Measurements from ENCODE around the gene GPR62.

Gene GPR62

DNA sequence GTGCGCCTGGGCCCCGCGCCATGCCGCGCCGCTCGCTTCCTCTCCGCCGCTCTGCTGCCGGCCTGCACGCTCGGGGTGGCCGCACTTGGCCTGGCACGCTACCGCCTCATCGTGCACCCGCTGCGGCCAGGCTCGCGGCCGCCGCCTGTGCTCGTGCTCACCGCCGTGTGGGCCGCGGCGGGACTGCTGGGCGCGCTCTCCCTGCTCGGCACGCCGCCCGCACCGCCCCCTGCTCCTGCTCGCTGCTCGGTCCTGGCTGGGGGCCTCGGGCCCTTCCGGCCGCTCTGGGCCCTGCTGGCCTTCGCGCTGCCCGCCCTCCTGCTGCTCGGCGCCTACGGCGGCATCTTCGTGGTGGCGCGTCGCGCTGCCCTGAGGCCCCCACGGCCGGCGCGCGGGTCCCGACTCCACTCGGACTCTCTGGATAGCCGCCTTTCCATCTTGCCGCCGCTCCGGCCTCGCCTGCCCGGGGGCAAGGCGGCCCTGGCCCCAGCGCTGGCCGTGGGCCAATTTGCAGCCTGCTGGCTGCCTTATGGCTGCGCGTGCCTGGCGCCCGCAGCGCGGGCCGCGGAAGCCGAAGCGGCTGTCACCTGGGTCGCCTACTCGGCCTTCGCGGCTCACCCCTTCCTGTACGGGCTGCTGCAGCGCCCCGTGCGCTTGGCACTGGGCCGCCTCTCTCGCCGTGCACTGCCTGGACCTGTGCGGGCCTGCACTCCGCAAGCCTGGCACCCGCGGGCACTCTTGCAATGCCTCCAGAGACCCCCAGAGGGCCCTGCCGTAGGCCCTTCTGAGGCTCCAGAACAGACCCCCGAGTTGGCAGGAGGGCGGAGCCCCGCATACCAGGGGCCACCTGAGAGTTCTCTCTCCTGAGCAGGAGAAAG is 951 bp downstream of the GPR62 start:
- DNase-seq (ENCODE audit: low read depth), result no peak

DNA sequence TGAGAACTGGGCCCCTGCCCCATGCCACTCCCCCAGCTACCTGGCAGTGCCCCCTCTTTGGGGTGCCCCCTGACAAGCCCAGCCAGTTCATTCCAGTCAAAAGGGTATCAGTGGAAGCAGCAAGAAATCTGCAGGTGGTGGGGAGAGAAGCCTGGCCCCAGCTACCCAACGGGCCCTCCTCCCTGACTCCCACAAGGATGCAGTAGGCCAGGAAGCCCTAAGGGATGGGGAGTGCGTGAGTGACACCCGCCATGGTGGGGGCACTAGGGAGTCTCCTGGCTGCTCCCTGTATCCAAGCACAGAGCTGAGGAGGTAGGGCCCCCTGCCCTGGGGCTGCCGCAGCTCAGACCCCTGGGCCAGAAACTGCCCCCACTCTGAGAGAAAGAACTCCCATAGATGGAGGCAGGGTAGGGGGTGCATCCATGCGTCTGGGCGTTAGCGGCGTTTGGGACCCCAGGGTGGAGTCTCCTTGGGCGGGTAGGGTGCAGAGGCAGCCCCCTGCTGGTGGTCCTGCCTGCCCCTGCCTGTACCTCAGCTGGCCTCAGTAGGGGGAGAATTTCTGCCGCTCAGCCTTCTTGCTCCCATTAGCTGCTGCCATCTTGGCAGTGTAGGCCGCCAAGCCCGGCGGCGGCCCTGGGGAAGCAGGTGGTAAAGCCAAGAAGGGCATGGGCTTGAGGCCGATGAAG is 2.5 kb downstream of the GPR62 start:
- no peak for DNase-seq (ENCODE audit: low read depth)

DNA sequence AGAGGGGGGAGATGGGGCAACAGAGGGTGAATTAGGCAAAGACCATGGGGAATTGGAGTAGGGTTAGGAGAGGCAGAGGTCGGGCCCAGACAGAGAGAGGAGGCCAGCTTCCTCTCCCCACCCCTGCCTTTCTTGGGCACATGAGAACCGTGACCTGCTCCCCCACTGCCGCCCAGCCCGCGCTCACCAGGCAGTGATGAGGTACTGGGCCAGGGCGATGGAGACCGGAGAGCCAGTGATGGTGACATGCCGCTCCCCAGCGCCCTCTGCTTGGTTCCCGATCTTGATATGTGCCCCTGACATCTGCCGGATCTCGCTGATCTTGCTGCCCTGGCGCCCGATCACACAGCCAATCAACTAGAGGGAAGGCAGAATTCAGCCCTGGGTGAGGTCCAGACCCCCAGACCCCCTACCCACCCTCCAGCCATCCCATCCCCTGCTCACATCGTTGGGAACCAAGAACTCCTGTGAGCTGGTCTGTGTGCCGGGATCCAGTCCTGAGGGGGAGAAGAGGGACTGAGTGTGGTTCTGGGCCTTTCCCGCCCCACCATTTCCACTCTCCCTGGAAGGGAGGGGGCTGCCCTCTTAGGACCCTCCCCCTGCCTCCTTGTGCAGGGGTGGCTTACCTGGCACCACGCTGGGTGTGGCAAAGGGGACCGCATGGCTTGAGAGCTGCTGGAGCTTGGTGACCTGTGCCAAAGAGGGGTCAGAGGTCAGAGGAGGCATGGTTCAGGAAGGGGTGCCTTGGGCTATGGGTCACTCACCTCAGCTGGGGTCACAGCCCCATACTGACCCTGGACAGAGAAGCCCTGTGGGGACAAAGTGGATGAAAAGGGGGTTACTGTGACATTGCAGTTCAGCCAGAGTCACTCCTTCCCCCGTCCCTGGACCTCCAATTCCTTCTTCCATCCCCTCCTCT is 3.7 kb downstream of the GPR62 start:
- DNase-seq (ENCODE audit: low read depth), result no peak

DNA sequence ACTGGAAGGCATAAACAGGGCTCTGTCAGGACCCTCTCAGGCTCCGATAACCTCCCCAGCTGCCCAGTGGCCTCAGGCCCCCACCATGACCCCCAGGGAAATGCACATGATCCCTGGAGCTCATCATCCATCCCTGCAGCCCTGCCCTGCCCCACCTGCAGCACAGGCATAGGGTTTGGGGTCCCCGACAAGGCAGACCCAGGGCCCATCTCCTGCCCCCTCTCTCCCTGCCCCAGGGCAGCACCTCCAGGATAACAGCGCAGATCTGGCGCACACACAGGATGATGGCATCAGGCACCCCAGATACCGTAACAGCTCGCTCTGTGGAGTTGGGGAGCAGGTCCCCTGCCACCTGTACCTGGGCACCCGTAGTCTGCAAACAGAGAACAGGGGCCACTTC is 4.5 kb downstream of the GPR62 start:
- DNase-seq (ENCODE audit: low read depth), result no peak

DNA sequence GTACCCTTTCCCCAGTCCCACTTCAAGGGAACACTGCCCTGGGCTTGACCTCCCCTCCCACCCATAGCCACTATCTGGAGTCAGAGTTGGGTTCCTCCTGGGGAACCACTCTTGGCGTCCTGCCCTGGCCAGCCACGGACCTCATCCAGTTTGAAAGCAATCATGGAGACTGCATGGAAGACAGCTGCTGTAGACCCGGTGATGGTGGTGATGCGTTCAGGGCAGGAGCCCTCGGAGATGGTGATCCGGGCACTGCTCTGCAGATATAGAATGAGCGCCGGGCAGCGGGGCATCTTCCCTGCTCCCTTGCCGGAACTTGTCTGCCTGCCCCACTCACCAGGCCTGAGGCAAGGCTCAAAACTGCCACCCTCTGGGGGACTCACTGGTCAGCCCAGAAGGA is 5.2 kb downstream of the GPR62 start:
- no peak for DNase-seq (ENCODE audit: low read depth)

DNA sequence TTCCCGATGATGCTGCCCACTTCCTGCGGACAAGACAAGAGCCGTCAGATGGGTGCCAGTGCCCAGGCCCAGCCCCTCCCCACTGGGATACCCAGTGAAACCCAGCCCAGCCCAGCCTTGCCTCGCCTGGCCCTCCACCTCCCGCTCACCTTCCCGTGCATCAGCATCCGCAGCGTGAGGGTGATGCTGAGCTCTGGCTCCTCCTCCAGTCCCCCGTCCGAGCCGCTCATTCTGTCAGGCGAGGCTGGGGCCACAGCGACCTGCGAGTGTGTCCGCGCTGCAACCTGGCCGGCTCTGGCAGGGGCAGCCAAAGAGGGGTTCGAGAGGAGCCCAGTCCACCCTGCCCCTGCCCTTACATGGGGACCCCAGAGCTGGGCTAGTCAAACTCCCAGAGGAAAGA is 5.8 kb downstream of the GPR62 start:
- DNase-seq (ENCODE audit: low read depth), result no peak

DNA sequence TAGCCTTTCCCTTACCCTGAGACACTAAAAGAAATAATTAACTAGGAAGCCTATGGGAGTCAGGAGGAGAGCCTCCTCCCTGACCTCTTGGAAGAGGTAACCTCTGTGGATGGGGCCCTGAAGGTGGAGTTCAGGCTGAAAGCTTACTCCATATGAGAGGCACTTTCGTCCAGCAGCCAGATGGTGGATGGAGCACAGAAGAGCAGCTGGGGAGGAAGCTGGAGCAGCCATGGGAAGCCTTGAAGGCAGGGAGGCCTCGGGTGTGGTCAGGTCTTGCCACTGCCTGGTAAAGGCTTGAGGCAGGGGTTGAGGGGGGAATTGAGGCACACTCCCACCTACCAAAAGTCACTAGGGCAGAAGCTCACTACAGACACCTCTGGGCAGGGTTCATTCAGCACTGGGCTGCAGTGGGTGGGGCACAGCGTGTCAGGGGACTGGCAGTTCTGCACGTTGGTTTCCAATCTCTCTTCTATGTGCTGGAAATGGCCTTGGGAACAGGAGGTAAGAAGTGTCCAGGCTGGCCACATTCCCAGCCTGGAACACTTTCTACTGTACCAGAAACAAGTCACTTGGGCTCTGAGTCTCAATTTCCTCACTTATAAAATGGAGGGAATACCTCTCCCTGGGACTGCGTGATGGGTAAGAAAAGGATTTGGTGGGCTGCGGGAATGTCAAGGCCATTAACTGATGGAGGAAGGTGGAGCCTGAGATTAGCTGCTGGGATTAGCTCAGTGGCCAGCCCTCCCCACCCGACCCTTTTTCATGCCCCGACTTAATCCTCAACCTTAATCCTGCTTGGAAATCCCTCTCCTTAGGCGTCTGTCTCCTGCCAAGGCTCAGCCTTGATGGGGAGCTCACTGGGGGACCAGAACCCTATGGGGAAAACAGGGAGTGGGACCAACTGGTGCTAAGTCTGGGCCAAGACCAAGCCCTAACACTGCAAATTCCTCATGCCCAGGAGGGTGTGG is 6.7 kb downstream of the GPR62 start:
- no peak for DNase-seq (ENCODE audit: low read depth)

DNA sequence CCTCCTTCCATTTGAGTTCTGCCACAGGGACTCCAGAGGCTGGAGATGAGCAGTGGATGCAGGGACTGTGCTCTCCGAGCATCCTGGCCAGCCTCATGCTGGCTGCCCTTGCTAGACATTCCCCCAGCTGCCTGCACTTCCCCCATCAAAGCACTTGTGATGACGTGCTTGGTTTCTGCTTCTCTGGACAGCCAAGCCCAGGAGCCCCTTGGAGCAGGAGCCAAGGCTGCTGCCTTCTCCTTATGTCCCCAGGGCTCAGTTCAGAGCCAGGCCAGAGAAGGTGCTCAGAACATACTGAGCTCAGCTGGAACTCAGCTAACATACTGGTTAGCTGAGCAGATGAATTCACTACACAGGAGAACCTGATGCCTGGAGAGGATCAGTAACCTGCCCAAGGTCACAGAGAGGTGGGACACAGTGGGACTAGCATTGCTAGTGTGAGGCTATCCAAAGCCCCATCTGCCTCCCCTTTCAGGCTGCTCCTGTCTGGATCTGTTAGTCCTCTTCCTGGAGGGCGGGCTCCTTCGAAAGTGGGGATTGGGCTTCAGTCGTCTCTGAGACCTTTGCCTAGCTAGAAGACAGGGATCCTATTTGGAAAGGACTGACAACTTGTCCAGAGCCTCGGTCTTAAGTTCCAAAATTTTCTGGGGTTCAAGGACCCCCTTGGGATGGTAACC is 7.8 kb downstream of the GPR62 start:
- no peak for DNase-seq (ENCODE audit: low read depth)

DNA sequence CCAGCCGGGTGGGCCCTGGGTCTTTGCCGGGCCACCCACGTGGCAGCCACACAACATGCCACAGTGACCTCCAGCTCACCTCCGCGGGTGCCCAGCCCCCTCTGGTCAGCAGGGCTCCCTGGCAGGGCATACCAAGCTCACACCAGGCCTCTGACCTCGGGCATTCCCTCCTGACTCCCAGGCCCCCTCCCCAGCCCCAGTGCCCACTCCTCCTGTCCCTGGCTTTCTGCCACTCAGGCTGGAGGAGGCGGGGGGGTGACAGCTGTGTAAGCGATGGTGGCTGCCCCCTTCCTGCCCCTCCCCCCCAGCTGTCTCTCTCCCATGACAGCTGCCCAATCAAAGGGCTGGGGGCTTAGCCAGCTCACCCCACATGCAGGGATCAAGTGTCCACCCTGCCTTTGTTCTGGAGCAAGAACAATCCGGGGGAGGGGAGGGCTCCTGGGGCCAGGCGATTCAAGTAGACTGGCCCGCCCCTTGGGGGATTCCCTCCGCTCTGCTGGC is 8.8 kb downstream of the GPR62 start:
- DNase-seq (ENCODE audit: low read depth), result no peak

DNA sequence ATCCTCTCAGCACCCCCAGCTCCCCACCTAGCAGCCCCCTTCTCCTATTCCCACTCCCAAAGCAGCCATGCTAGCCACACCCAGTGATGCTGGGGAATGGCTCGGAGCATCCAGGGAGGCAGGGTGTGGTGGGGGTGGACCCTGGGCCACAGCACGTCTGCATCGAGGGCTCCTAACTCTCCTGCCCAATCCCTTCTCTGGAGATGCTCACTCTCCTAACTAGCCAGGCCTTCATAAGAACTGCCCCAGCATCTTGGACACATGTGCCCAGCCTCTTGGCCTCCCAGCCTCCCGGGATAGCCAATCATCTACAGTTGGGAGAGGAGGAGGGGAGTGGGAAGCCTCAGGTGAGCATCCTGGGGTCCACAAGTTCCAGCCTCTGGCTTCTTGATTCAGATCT is 9.3 kb downstream of the GPR62 start:
- DNase-seq (ENCODE audit: low read depth), result no peak

DNA sequence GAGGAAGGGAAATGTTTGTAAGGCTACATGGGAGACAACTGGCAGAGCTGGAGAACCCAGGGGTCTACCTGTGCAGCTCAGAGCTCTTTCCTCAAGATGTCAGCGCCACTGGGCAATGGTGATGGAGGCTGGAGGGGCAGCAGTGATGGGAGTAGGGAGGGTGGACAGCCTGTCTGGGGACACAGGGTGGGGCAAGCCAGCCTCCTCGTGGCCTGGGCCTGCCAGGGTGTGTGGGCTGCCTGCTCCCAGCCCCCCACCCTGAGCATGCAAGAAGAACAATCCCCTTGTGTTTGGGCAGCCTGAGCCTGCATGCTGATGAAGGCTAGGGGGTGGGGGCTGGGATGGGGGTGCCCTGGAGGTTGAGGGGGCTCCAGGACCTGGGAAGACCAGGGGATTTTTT is 10.8 kb downstream of the GPR62 start:
- no peak for DNase-seq (ENCODE audit: low read depth)

DNA sequence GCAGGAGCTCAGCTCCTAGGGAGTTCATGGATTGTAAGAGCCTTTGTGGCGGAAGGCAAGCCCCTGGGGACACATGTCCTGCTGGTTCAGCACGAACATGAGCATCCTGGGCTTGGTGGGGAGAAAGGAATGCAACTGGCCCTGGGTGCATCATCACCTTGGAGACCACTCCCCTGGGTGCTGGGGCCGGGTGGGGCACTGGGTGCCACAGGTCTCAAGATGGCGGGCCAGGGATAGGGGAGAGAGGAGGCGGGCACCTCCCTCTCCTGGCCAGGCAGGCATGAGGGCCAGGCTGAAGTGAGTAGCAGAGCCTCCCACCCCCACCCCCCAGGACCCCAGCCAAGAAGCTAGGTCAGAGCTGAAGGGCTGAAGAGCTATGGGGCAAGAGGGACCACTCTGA is 11.3 kb downstream of the GPR62 start:
- DNase-seq (ENCODE audit: low read depth), result no peak

DNA sequence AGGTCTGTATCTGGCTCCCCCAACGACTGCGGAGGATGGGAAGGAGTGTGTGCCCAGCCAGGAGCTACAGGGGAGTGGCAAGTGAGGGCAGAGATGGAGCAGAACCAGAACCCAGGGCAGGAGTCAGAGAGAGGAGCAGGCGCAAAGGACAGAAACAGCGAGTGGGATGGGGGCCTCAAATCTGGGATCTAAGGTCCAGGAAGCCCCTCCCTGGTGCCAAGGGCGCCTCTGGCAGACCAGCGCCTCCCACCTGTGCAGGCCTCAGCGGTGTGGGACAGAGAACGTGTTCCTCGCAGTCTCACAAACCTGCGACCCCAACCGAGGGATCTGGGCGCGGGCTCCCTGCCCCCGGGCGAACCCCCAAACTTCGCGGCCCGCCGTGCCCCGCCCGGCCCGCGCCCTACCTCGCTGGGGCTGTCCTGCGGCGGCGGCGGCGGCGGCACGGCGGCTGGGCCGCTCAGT is 11.8 kb downstream of the GPR62 start:
- no peak for DNase-seq (ENCODE audit: low read depth)

DNA sequence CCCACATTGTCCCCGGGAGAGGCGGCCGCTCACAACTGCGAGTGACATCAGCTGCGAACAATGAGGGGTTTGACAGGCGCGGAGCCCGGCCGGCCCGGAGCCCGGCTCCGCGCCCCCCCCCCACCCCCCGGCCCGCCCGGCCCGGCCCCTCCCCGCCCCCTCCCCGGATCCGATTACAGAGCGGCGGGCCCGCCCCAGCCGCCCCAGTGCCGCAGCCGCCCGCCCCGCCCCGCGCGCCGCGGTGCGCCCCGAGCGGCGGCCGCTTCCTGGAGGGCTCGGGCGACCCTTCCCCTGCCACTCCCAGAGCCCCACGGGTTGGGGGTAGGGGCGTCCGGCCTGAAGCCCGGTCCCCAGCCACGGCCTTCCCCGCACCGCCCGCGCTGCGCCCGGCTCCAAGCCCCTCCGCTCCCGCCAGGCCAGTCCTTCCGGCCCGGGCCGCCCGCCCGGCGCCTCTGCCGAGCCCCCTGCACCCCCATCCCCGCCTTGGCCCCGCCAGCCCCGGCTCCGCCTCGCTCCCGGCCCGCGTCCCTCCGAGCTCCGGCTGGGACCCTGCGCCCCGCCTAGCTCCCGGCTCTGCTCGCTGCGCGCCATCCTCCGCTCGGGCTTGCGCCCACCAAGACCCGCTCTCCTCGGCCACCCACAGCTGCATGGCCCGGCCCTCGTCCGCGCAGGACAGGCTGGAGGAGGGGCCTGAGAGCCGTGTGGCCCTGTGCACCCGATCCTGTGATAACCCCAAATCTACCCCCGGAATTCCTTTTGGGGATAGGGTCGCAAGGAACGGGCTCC is 12.4 kb downstream of the GPR62 start, which contains the start of gene PCBP4:
Gene PCBP4, minus strand, starts transcription at position 71 of the 786 bp plus-strand sequence. CDS start 6,214 bp downstream, outside the sequence.
- no peak for DNase-seq (ENCODE audit: low read depth)

DNA sequence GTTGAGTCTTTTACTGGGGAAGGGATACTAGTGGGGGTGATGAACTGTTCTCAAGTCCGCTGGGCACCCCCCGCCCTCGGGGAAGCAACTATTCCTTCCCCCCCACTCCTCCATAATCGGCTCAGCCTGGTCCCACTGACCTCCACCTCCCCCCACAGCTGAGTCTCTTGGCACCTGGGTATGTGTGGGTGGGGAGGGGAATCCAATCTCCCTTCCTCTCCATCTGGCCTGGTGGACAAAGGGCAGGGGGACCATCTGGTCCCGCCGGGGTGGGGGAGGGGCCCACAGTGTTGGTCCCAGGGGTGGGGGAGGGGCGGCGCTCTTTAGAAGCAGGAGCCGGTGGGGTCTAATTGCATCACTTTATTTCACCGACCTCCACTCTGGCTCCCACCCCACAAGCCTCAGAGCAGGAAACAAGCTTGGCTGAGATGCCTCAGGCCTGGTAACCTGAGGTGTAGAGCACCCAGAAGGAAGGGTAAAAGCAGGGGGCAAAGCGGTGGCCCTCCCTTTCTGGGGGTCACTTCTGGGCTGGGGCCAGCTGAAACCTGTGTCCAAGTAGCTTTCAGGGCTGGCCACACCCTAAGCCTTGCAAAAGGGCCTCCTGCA is 13.1 kb downstream of the GPR62 start:
- no peak for DNase-seq (ENCODE audit: low read depth)

DNA sequence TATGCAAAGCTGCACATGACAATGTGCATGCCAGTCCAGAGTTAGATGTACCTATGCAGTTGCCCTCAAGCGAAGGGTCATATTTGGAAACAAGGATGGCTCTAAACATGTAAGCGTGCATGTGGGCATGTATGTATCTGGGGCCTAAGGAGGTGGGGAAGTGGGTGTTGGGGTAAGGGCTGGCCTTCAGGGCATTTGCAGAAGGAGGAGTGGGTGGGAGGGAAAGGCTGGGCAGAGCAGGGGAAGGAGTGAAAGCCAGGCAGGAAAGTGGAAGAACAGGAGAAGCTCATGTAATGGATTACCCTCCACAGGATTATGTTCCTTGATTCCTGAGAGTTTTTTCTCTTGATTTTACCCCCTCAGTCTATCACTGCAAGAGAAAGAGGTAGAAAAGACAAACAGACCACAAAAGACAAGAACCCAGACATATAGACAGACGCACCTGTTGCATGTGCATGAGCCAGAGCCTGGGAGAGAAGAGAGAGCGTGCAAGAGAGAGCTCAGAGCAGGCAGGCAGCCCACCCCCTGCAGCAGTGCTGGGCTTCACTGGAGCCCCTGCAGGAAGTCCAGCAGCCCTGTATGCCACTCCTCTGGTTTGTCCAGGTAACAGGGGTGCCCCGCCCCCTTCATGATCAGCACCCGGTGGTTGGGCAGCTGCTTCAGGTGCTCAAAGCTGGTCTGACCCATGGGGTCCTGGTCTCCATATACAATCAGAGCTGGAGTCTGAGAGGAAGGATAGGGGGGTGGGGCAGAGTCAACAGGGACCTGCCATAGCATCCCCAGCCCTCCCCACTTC is 13.9 kb downstream of the GPR62 start:
- DNase-seq (ENCODE audit: low read depth), result no peak

DNA sequence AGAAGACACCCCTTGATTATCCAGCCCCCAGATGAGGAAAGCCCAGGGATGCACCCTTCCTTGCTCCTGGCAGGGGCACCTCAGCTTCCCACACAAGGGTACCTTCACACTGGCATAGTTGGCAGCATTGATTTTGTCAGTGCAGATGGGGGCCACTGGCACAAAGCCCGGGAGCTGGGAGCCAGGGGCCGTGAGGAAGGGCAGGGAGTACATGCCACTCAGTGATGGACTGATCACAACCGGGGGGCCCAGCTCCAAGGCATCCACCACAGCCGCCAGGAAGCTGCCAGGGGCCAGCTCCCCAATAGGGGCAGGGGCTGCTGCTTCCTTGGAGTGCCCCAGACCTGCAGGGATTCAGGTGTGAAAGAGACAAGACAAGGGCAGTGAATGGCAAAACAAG is 14.7 kb downstream of the GPR62 start:
- DNase-seq (ENCODE audit: low read depth), result no peak

DNA sequence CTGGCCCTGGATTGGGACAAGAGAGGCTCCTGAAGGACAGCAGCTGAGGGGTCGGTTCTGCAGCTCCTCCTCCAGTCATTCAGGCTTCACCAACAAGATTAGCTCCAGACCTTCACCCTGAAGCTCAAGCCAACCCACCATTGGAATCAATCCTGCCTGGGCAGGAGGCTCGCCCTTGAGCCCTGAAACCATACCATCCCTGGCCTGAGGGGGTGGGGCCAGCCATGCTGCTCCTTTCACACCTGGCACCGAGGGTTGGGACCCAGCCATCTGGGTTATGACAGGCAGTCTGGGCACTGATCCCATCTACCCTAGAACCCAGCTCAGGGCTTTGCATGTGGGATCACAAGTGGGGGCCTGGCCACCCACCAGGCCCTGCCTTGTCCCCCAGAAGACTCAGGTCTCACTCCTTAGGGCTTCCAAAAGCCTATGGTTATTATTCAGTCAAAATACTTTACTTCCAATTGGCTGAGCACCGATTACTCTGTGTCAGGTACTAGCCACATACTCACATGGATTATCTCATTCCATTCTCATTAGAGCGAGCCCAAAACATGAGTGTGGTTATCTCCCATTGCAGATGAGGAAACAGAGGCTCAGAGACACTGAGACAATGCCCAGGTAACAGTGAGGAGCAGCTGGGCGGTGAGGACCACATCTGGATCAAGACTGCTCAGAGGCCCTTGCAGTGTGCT is 15.6 kb downstream of the GPR62 start:
- DNase-seq (ENCODE audit: low read depth), result no peak
